GM12878 (cell line): ENCODE data around the gene CYS1. TPM values are rescaled to one million over a fixed set of nuclear protein-coding genes. Genes with fewer than 3 reads are reported as not detected.

Source experiments
- ATAC-seq: fragments of 200-7000 bp; cut with Tn5 transposase; 3 replicates; pipeline ENCODE4 v1.9.1; 2020; ENCODE audit warnings: mild to moderate bottlenecking, moderate library complexity
- BruUV-seq: library from RNA; stranded (reverse); fragments of 400-500 nt; replicated peaks from 2 replicates; lab custom pipeline; 2021; lab: Mats Ljungman, UMichigan
- CTCF ChIA-PET: fragments of 300-600 bp; sonication (Branson Sonifier 250); formaldehyde crosslinking; extraction: SDS; loops from one replicate; lab custom pipeline; 2021; ENCODE audit warnings: inconsistent platforms; lab: Yijun Ruan, JAX
- POLR2A ChIA-PET: fragments of 350-600 bp; formaldehyde crosslinking; extraction: SDS; loops from one replicate; lab custom pipeline; 2021; ENCODE audit warnings: inconsistent platforms; lab: Charles Lee
- RAD21 ChIA-PET: fragments of 300-600 bp; sonication (Branson Sonifier 250); formaldehyde crosslinking; loops from one replicate; lab custom pipeline; 2023; ENCODE audit warnings: antibody characterized with exemption; ENCODE audit not compliant: unreplicated experiment; lab: Charles Lee
- SMC1A ChIA-PET: fragments of 300-600 bp; sonication (Branson Sonifier 250); formaldehyde crosslinking; loops from one replicate; lab custom pipeline; 2023; ENCODE audit not compliant: unreplicated experiment, uncharacterized antibody; lab: Charles Lee
- DNase-seq: peaks from one replicate; pipeline ENCODE4 v3.0.0-alpha.2; 2011; ENCODE audit warnings: low read depth, low spot score
- FAIRE-seq: peaks from 3 replicates; lab custom pipeline; 2011; peaks lifted over from hg19 to GRCh38; lab: Jason Lieb, UNC
- H2AFZ ChIP-seq: 2 replicates; pipeline ENCODE4 v1.6.0; 2011; ENCODE audit warnings: low read depth, low read length, control low read depth; ENCODE audit not compliant: control insufficient read depth
- H3K27ac ChIP-seq: 2 replicates; pipeline ENCODE4 v1.5.1; 2011; ENCODE audit warnings: control low read depth; ENCODE audit not compliant: control insufficient read depth, insufficient read depth
- H3K27me3 ChIP-seq, 2 experiments: replicated peaks in 1 of 2; 2 replicates each; pipeline versions ENCODE4 v1.6.0 to v1.6.1; 2011; ENCODE audit warnings: low read length in 1 of 2; ENCODE audit not compliant: control insufficient read depth in 2 of 2, insufficient read depth in 2 of 2
- H3K36me3 ChIP-seq, 2 experiments: 2 replicates each; pipeline ENCODE4 v1.5.1; 2011; ENCODE audit warnings: low read length in 1 of 2; ENCODE audit not compliant: control insufficient read depth in 2 of 2, insufficient read depth in 2 of 2
- H3K4me1 ChIP-seq: 2 replicates; pipeline ENCODE4 v1.6.1; 2011; ENCODE audit warnings: mild to moderate bottlenecking, low read length, moderate library complexity, mixed read lengths; ENCODE audit not compliant: control insufficient read depth, insufficient read depth
- H3K4me2 ChIP-seq: 2 replicates; pipeline ENCODE4 v1.6.0; 2011; ENCODE audit warnings: control low read depth; ENCODE audit not compliant: control insufficient read depth, insufficient read depth
- H3K4me3 ChIP-seq: fragments of 200-600 bp; sonication (generic); 2 replicates; pipeline ENCODE4 v1.5.1; 2016
- H3K79me2 ChIP-seq: 2 replicates; pipeline ENCODE4 v1.6.0; 2011; ENCODE audit warnings: low read length; ENCODE audit not compliant: control insufficient read depth, insufficient read depth
- H3K9ac ChIP-seq: 2 replicates; pipeline ENCODE4 v1.8.0; 2011; ENCODE audit warnings: low read length, control low read depth, mixed read lengths; ENCODE audit not compliant: control insufficient read depth, insufficient read depth
- H3K9me3 ChIP-seq: replicated peaks from 3 replicates; pipeline ENCODE4 v1.5.1; 2011; ENCODE audit warnings: mild to moderate bottlenecking, low read length; ENCODE audit not compliant: control insufficient read depth, insufficient read depth
- H4K20me1 ChIP-seq: 2 replicates; pipeline ENCODE4 v1.6.0; 2011; ENCODE audit not compliant: control insufficient read depth, insufficient read depth
- ASH2L ChIP-seq: fragments of 300-600, 200-600 bp; sonication (generic); IDR thresholded peaks from 2 replicates; pipeline ENCODE4 v1.6.1; 2017; ENCODE audit warnings: low read depth, mild to moderate bottlenecking, borderline replicate concordance
- BACH1 ChIP-seq: fragments of 450-650 bp; IDR thresholded peaks from 2 replicates; pipeline ENCODE4 v1.6.1; 2017; ENCODE audit warnings: mild to moderate bottlenecking, borderline replicate concordance
- CEBPB ChIP-seq, 2 experiments: fragments of 150-350 bp in 1 of 2; IDR thresholded peaks; 2 replicates each; pipeline ENCODE4 v1.6.1; 2012 to 2014; ENCODE audit warnings: low read depth in 2 of 2, low read length in 2 of 2, borderline replicate concordance in 1 of 2, inconsistent platforms in 1 of 2
- CHD4 ChIP-seq: fragments of 200-600 bp; sonication (generic); IDR thresholded peaks from 2 replicates; pipeline ENCODE4 v1.6.1; 2016; ENCODE audit warnings: mild to moderate bottlenecking
- EP300 ChIP-seq, 2 experiments: fragments of 150-350 bp in 1 of 2; IDR thresholded peaks; 2 replicates each; pipeline ENCODE4 v1.6.1; 2011 to 2012; ENCODE audit warnings: low read depth in 2 of 2, low read length in 2 of 2, borderline replicate concordance in 1 of 2, improper control_type of control experiment in 1 of 2, inconsistent platforms in 1 of 2; ENCODE audit not compliant: control insufficient read depth in 1 of 2
- HCFC1 ChIP-seq: fragments of 150-350 bp; IDR thresholded peaks from 2 replicates; pipeline ENCODE4 v1.6.1; 2014; ENCODE audit warnings: low read length
- JUNB ChIP-seq: IDR thresholded peaks from 2 replicates; pipeline ENCODE4 v1.6.1; 2016; ENCODE audit warnings: antibody characterized with exemption, mild to moderate bottlenecking
- MTA2 ChIP-seq: fragments of 450-650 bp; IDR thresholded peaks from 2 replicates; pipeline ENCODE4 v1.6.1; 2016; ENCODE audit warnings: low read depth, mild to moderate bottlenecking, moderate library complexity
- RAD21 ChIP-seq: IDR thresholded peaks from 2 replicates; pipeline ENCODE4 v1.6.1; 2011; ENCODE audit warnings: mild to moderate bottlenecking, low read depth, low read length, moderate library complexity; ENCODE audit not compliant: insufficient read depth
- RAD51 ChIP-seq: fragments of 450-650 bp; IDR thresholded peaks from 2 replicates; pipeline ENCODE4 v1.6.1; 2016; ENCODE audit warnings: moderate library complexity, mild to moderate bottlenecking, inconsistent platforms
- RBBP5 ChIP-seq: fragments of 200-600 bp; sonication (generic); conservative IDR thresholded peaks from 2 replicates; pipeline ENCODE4 v1.6.1; 2016
- SRF ChIP-seq, 2 experiments: IDR thresholded peaks; 2 replicates each; pipeline ENCODE4 v1.6.1; 2011; ENCODE audit warnings: low read depth in 2 of 2, low read length in 2 of 2, mild to moderate bottlenecking in 1 of 2, moderate library complexity in 1 of 2
- TARDBP ChIP-seq: IDR thresholded peaks from 2 replicates; pipeline ENCODE4 v1.6.1; 2016; ENCODE audit warnings: borderline replicate concordance
- TCF12 ChIP-seq: IDR thresholded peaks from 2 replicates; pipeline ENCODE4 v1.6.1; 2011; ENCODE audit warnings: low read depth, mild to moderate bottlenecking, low read length
- TCF7 ChIP-seq: IDR thresholded peaks from 2 replicates; pipeline ENCODE4 v1.6.1; 2014; ENCODE audit warnings: antibody characterized with exemption, borderline replicate concordance
- whole genome bisulfite sequencing: methylation state at CpG from one replicate; pipeline ENCODE4 v1.1.6; 2016; ENCODE audit warnings: low lambda C conversion rate; ENCODE audit not compliant: insufficient replicate concordance, insufficient coverage; ENCODE audit errors: missing lambda C conversion rate; 5-methylcytosine and 5-hydroxymethylcytosine counted together
- in situ Hi-C: fragments of 300-500 bp; cut with MboI; formaldehyde crosslinking; loops from 9 replicates; pipeline ENCODE4 v1.14.3; 2018; ENCODE audit warnings: mixed read lengths
- intact Hi-C: fragments of 100-400 bp; cut with micrococcal nuclease; formaldehyde crosslinking; loops from one replicate; pipeline ENCODE4 v1.14.2; 2022; ENCODE audit not compliant: unreplicated experiment
- polyA plus RNA-seq, 11 experiments: library from polyadenylated mRNA; depleted of rRNA in 4 of 11; unstranded in 6 of 11; stranded (reverse) in 5 of 11; fragments of >200 nt; fragmentation: Nextera tagmentation in 4 of 11; fragmentation: Illumina TruSeq in 1 of 11; extraction: Ambion mirVana in 4 of 11; extraction: Trizol in 1 of 11; gene quantifications; 1 replicate in 1 of 11; 2 replicates in 10 of 11; pipeline versions ENCODE4 v1.2.1 to v1.2.3, GENCODE V29; 2011 to 2016; ENCODE audit warnings: inconsistent platforms in 2 of 11, missing spikeins in 2 of 11, low read depth in 1 of 11
- total RNA-seq, 4 experiments: library from RNA; depleted of rRNA in 3 of 4; stranded (reverse); fragments of >200 nt in 3 of 4; fragmentation: Illumina TruSeq in 1 of 4; extraction: Trizol in 1 of 4; gene quantifications; 2 replicates each; pipeline versions ENCODE4 v1.2.1 to v1.2.3, GENCODE V29; 2013 to 2021
- TF ChIP-seq, protein P1 (sequence below): IDR thresholded peaks from 2 replicates; pipeline ENCODE4 v1.6.1; 2012; ENCODE audit warnings: low read depth, low read length, improper control_type of control experiment
- TF ChIP-seq, protein P2 (sequence below): IDR thresholded peaks from 2 replicates; pipeline ENCODE4 v1.6.1; 2011; ENCODE audit warnings: low read depth, mild to moderate bottlenecking, low read length, moderate library complexity, borderline replicate concordance; ENCODE audit errors: extremely low read depth

Gene CYS1
- total and polyA plus RNA-seq, 10 of the 15 experiments (the other 5 are each of a cell fraction or from before 2014, with no cell fraction given) = 0.35 to 6.4 (median 2.5) TPM

DNA sequence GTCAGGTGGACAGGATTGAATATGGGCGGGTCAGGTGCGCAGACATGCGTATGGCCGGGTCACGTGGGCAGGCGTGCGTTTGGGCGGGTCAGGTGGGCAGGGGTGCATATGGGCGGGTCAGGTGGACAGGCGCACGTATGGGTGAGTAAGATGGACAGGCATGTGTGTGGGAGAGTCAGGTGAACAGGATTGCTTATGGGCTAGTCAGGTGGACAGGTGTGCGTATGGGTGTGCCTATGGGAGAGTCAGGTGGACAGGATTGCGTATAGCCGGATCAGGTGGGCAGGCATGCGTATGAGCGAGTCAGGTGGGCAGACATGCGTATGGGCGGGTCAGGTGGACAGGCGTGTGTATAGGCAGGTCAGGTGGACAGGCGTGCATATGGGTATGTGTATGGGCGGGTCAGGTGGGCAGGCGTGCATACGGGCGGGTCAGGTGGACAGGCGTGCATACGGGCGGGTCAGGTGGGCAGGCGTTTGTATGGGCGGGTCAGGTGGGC, 67.2 kb downstream of the CYS1 start:
- no peaks in the 10 kb centered on the region for H4K20me1 ChIP-seq
- intact Hi-C loops = no loop called here
- H3K27ac ChIP-seq = no peak overlapping the region
- in situ Hi-C loops = no loop called here
- BruUV-seq = no TSS peak
- no peaks in the 10 kb centered on the region for H3K36me3 ChIP-seq
- peaks cover 2% of the 10 kb centered on the region; the same call in 1 of the 3 replicates for H3K9me3 ChIP-seq
- ChIA-PET SMC1A (no interaction called here), POLR2A (no interaction called here), RAD21 (no interaction called here), CTCF (no interaction called here)
- no peak overlapping the region for H3K9ac ChIP-seq
- DNase-seq = no peak
- ATAC-seq = no peak
- no peak overlapping the region for H3K4me2 ChIP-seq
- H3K27me3 ChIP-seq = no peaks in the 10 kb centered on the region
- H3K79me2 ChIP-seq = no peaks in the 10 kb centered on the region
- TF ChIP-seq BACH1 = no peak
- no peak for TF ChIP-seq SRF (IDR thresholded peaks at IDR 0.05; ENCODE audit: low read depth in 2 of 2, low read length in 2 of 2)
- TF ChIP-seq MTA2 = no peak
- no peak for TF ChIP-seq RAD51
- TF ChIP-seq, protein P1, sequence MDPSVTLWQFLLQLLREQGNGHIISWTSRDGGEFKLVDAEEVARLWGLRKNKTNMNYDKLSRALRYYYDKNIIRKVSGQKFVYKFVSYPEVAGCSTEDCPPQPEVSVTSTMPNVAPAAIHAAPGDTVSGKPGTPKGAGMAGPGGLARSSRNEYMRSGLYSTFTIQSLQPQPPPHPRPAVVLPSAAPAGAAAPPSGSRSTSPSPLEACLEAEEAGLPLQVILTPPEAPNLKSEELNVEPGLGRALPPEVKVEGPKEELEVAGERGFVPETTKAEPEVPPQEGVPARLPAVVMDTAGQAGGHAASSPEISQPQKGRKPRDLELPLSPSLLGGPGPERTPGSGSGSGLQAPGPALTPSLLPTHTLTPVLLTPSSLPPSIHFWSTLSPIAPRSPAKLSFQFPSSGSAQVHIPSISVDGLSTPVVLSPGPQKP = no peak
- TF ChIP-seq EP300 (IDR thresholded peaks at IDR 0.05; ENCODE audit: borderline replicate concordance in 1 of 2, control insufficient read depth in 1 of 2, low read depth in 2 of 2, low read length in 2 of 2) = no peak
- TF ChIP-seq CHD4 = no peak
- TF ChIP-seq RBBP5 = no peak
- TF ChIP-seq TCF12 = no peak
- TF ChIP-seq RAD21 = no peak
- TF ChIP-seq TARDBP = no peak
- no peak for TF ChIP-seq CEBPB (IDR thresholded peaks at IDR 0.05; ENCODE audit: borderline replicate concordance in 1 of 2, low read depth in 2 of 2, low read length in 2 of 2)
- TF ChIP-seq JUNB = no peak
- TF ChIP-seq HCFC1 = no peak
- TF ChIP-seq, protein P2, sequence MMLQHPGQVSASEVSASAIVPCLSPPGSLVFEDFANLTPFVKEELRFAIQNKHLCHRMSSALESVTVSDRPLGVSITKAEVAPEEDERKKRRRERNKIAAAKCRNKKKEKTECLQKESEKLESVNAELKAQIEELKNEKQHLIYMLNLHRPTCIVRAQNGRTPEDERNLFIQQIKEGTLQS = no peak
- TF ChIP-seq ASH2L = no peak
- TF ChIP-seq TCF7 = no peak
- H3K4me3 ChIP-seq = no peak overlapping the region
- no peak overlapping the region for H2AFZ ChIP-seq
- FAIRE-seq = no peak
- 87% methylated on average over 29 of the region's 29 CpGs for WGBS
- H3K4me1 ChIP-seq = no peaks in the 10 kb centered on the region
